HepG2 (cell line): ENCODE data around the gene NUDT13. TPM values are rescaled to one million over a fixed set of nuclear protein-coding genes. Genes with fewer than 3 reads are reported as not detected.
A peak's percentile ranks its signal among the peaks of the same experiment; 100 is the strongest.

ENCODE experiments used
- DNMT3B ChIP-seq: conservative IDR thresholded peaks from 2 replicates; pipeline ENCODE4 v1.6.1; 2016; ENCODE audit warnings: missing biosample characterization, control low read depth
- ESRRA ChIP-seq: sonication (generic); formaldehyde crosslinking; IDR thresholded peaks from 2 replicates; pipeline ENCODE4 v1.5.1; 2020; ENCODE audit warnings: mild to moderate bottlenecking, low read depth, missing genetic modification reagents
- FLYWCH1 ChIP-seq: sonication (generic); formaldehyde crosslinking; IDR thresholded peaks from 2 replicates; pipeline ENCODE4 v1.8.1; 2023; ENCODE audit warnings: mild to moderate bottlenecking, missing genetic modification reagents
- KDM5A ChIP-seq: fragments of 200-600 bp; sonication (generic); IDR thresholded peaks from 2 replicates; pipeline ENCODE4 v1.7.0; 2018; ENCODE audit warnings: antibody characterized with exemption, mild to moderate bottlenecking, low read length, borderline replicate concordance
- PTBP1 ChIP-seq: fragments of 200-400 bp; formaldehyde crosslinking; IDR thresholded peaks from 2 replicates; pipeline ENCODE4 v1.6.1; 2018; ENCODE audit warnings: low read length, low read depth; ENCODE audit not compliant: poor library complexity, severe bottlenecking
- SRF ChIP-seq: IDR thresholded peaks from 2 replicates; pipeline ENCODE4 v1.6.1; 2011; ENCODE audit warnings: mild to moderate bottlenecking, low read depth, low read length, moderate library complexity
- SSRP1 ChIP-seq: IDR thresholded peaks from 2 replicates; pipeline ENCODE4 v1.6.1; 2016; ENCODE audit warnings: control low read depth
- THYN1 ChIP-seq: sonication (generic); formaldehyde crosslinking; IDR thresholded peaks from 2 replicates; pipeline ENCODE4 v1.8.1; 2023; ENCODE audit warnings: low read depth, mild to moderate bottlenecking, moderate library complexity, missing genetic modification reagents, borderline replicate concordance
- ZEB1 ChIP-seq: IDR thresholded peaks from 2 replicates; pipeline ENCODE4 v1.6.1; 2012; ENCODE audit warnings: mild to moderate bottlenecking, low read depth, inconsistent platforms; ENCODE audit not compliant: insufficient replicate concordance
- ZKSCAN1 ChIP-seq: fragments of 150-350 bp; IDR thresholded peaks from 2 replicates; pipeline ENCODE4 v1.6.1; 2014; ENCODE audit warnings: low read length
- ZNF713 ChIP-seq: sonication (generic); formaldehyde crosslinking; IDR thresholded peaks from 2 replicates; pipeline ENCODE4 v1.4.0; 2020; ENCODE audit warnings: mild to moderate bottlenecking, missing genetic modification reagents
- ZNF775 ChIP-seq: sonication (generic); formaldehyde crosslinking; IDR thresholded peaks from 2 replicates; pipeline ENCODE4 v1.4.0; 2020; ENCODE audit warnings: missing genetic modification reagents, mild to moderate bottlenecking, moderate library complexity, borderline replicate concordance
- polyA plus RNA-seq, 8 experiments: library from polyadenylated mRNA; depleted of rRNA in 3 of 8; stranded (reverse) in 7 of 8; unstranded in 1 of 8; fragments of >200 nt; fragmentation: Illumina TruSeq in 4 of 8; extraction: Trizol in 4 of 8; gene quantifications; 2 replicates each; pipeline versions ENCODE4 v1.2.1 to v1.2.3, GENCODE V29; 2011 to 2016; ENCODE audit warnings: low read depth in 4 of 8, missing spikeins in 1 of 8, mixed read lengths in 1 of 8; ENCODE audit not compliant: insufficient read depth in 1 of 8
- total RNA-seq, 5 experiments: library from RNA; depleted of rRNA; stranded (reverse); fragments of >200 nt; fragmentation: Illumina TruSeq; extraction: Trizol; gene quantifications; 2 replicates each; pipeline ENCODE4 v1.2.3, GENCODE V29; 2016; ENCODE audit warnings: low read depth in 1 of 5
- TF ChIP-seq, protein P1 (sequence below): sonication (generic); formaldehyde crosslinking; IDR thresholded peaks from 2 replicates; pipeline ENCODE4 v1.5.1; 2020; ENCODE audit warnings: missing genetic modification reagents, mild to moderate bottlenecking, borderline replicate concordance
- TF ChIP-seq, protein P2 (sequence below): sonication (generic); formaldehyde crosslinking; IDR thresholded peaks from 2 replicates; pipeline ENCODE4 v1.5.0; 2020; ENCODE audit warnings: mild to moderate bottlenecking, missing genetic modification reagents, borderline replicate concordance
- TF ChIP-seq, protein P3 (sequence below): sonication (generic); formaldehyde crosslinking; IDR thresholded peaks from 2 replicates; pipeline ENCODE4 v1.4.0; 2020; ENCODE audit warnings: missing genetic modification reagents
- TF ChIP-seq, protein P4 (sequence below): sonication (generic); formaldehyde crosslinking; IDR thresholded peaks from 2 replicates; pipeline ENCODE4 v1.8.1; 2022; ENCODE audit warnings: mild to moderate bottlenecking, missing genetic modification reagents

Gene NUDT13
- total and polyA plus RNA-seq, 2 of the 13 experiments (the other 11 are each of a cell fraction or from before 2014, with no cell fraction given): 4.2 to 6.5 TPM

DNA sequence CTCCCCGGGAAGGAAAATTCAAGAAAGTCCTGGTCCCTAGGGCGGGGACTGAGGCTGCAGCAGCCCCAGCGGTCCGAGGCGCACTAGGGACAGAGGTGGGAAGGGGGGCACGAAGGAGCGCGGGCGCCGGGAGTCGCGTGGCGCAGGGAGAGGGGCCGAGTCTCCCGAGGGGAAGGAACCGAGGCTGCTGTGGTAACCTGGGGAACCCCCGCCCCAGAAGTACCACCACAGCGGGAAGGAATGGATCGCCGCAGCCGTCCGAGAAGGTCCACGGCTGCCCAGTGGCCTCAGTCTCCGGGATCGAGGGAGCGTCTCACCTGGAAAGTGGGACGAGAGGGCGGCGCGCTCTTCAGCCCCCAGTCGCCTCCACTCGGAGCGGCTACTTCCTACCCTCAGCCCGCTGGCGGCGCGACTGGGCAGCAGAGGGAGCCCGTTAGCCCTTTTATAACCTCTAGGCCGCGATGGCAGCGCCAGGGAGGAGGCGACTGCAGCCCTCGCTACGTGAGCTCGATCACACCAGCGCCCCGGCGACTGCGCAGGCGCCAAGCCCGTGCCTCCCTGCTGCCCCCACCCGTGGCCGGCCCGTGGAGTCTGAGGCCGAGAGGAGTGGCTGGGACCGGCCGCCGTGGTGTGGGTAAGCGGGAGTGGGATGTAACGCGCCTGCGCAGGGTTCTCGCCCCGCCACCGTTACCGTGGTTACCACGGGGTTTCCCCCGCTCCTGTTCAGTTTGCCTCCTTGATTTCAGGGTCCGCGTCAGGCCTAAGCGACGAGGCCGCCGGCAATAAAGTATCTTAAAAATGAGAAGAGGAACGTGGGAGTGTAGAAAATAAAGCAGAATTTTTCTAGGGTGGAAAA, 13.6 kb upstream of the NUDT13 start, which contains the start of gene P4HA1 (continued):
- TF ChIP-seq FLYWCH1 (no peak; the same call in 1 of the 2 replicates), ESRRA (CRISPR knock-in tag) (peak; percentile 46; the same call in 1 of the 2 replicates), PTBP1 (no peak), KDM5A (no peak; the same call in 1 of the 2 replicates), ZNF713 (0 out of 2 replicates have a peak, but pooled peaks have one; percentile 88), SSRP1 (no peak), ZKSCAN1 (no peak), DNMT3B (no peak), SRF (peak; percentile 42; the same call in 1 of the 2 replicates), ZNF775 (CRISPR knock-in tag) (no peak), THYN1 (no peak), ZEB1 (peak; percentile 65)
- TF ChIP-seq, protein P1, sequence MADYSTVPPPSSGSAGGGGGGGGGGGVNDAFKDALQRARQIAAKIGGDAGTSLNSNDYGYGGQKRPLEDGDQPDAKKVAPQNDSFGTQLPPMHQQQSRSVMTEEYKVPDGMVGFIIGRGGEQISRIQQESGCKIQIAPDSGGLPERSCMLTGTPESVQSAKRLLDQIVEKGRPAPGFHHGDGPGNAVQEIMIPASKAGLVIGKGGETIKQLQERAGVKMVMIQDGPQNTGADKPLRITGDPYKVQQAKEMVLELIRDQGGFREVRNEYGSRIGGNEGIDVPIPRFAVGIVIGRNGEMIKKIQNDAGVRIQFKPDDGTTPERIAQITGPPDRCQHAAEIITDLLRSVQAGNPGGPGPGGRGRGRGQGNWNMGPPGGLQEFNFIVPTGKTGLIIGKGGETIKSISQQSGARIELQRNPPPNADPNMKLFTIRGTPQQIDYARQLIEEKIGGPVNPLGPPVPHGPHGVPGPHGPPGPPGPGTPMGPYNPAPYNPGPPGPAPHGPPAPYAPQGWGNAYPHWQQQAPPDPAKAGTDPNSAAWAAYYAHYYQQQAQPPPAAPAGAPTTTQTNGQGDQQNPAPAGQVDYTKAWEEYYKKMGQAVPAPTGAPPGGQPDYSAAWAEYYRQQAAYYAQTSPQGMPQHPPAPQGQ (CRISPR knock-in tag): no peak
- TF ChIP-seq, protein P2, sequence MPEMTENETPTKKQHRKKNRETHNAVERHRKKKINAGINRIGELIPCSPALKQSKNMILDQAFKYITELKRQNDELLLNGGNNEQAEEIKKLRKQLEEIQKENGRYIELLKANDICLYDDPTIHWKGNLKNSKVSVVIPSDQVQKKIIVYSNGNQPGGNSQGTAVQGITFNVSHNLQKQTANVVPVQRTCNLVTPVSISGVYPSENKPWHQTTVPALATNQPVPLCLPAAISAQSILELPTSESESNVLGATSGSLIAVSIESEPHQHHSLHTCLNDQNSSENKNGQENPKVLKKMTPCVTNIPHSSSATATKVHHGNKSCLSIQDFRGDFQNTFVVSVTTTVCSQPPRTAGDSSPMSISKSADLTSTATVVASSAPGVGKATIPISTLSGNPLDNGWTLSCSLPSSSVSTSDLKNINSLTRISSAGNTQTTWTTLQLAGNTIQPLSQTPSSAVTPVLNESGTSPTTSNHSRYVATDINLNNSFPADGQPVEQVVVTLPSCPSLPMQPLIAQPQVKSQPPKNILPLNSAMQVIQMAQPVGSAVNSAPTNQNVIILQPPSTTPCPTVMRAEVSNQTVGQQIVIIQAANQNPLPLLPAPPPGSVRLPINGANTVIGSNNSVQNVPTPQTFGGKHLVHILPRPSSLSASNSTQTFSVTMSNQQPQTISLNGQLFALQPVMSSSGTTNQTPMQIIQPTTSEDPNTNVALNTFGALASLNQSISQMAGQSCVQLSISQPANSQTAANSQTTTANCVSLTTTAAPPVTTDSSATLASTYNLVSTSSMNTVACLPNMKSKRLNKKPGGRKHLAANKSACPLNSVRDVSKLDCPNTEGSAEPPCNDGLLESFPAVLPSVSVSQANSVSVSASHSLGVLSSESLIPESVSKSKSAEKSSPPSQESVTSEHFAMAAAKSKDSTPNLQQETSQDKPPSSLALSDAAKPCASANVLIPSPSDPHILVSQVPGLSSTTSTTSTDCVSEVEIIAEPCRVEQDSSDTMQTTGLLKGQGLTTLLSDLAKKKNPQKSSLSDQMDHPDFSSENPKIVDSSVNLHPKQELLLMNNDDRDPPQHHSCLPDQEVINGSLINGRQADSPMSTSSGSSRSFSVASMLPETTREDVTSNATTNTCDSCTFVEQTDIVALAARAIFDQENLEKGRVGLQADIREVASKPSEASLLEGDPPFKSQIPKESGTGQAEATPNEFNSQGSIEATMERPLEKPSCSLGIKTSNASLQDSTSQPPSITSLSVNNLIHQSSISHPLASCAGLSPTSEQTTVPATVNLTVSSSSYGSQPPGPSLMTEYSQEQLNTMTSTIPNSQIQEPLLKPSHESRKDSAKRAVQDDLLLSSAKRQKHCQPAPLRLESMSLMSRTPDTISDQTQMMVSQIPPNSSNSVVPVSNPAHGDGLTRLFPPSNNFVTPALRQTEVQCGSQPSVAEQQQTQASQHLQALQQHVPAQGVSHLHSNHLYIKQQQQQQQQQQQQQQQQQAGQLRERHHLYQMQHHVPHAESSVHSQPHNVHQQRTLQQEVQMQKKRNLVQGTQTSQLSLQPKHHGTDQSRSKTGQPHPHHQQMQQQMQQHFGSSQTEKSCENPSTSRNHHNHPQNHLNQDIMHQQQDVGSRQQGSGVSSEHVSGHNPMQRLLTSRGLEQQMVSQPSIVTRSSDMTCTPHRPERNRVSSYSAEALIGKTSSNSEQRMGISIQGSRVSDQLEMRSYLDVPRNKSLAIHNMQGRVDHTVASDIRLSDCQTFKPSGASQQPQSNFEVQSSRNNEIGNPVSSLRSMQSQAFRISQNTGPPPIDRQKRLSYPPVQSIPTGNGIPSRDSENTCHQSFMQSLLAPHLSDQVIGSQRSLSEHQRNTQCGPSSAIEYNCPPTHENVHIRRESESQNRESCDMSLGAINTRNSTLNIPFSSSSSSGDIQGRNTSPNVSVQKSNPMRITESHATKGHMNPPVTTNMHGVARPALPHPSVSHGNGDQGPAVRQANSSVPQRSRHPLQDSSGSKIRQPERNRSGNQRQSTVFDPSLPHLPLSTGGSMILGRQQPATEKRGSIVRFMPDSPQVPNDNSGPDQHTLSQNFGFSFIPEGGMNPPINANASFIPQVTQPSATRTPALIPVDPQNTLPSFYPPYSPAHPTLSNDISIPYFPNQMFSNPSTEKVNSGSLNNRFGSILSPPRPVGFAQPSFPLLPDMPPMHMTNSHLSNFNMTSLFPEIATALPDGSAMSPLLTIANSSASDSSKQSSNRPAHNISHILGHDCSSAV (CRISPR knock-in tag): no peak
- TF ChIP-seq, protein P3, sequence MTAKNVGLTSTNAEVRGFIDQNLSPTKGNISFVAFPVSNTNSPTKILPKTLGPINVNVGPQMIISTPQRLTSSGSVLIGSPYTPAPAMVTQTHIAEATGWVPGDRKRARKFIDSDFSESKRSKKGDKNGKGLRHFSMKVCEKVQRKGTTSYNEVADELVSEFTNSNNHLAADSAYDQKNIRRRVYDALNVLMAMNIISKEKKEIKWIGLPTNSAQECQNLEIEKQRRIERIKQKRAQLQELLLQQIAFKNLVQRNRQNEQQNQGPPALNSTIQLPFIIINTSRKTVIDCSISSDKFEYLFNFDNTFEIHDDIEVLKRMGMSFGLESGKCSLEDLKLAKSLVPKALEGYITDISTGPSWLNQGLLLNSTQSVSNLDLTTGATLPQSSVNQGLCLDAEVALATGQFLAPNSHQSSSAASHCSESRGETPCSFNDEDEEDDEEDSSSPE (CRISPR knock-in tag): peak; percentile 84
- TF ChIP-seq, protein P4, sequence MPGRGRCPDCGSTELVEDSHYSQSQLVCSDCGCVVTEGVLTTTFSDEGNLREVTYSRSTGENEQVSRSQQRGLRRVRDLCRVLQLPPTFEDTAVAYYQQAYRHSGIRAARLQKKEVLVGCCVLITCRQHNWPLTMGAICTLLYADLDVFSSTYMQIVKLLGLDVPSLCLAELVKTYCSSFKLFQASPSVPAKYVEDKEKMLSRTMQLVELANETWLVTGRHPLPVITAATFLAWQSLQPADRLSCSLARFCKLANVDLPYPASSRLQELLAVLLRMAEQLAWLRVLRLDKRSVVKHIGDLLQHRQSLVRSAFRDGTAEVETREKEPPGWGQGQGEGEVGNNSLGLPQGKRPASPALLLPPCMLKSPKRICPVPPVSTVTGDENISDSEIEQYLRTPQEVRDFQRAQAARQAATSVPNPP: no peak
